AG09319 (cell line): ENCODE data around the gene HTT.
"Not testable (repeated sequence)": the region's sequence is repeated elsewhere in the genome, so short reads cannot be mapped to it uniquely, and the experiment has no call there.

Experiments used
- DNase-seq: peaks from one replicate; pipeline ENCODE4 v3.0.0-alpha.2; 2010; ENCODE audit warnings: low read depth; ENCODE audit errors: extremely low read depth
- CTCF ChIP-seq: IDR thresholded peaks from 2 replicates; pipeline ENCODE4 v1.5.1; 2011; ENCODE audit warnings: low read depth, mild to moderate bottlenecking, inconsistent platforms, low read length, moderate library complexity

Gene HTT

GRCh38 chr4:3046623-3047022 lies 27.9 kb upstream of the HTT start:
- DNase-seq, result no peak
- TF ChIP-seq CTCF, result no peak

- peak; percentile 80 for TF ChIP-seq CTCF
Measured at GRCh38 chr4:3047464-3048286, 26.8 kb upstream of the HTT start.

GRCh38 chr4:3051141-3051897 lies 23.2 kb upstream of the HTT start:
- DNase-seq, result not testable (repeated sequence)

More at GRCh38 chr4:3047464-3048286, 26.8 kb upstream of the HTT start:
- no peak for DNase-seq

GRCh38 chr4:3054169-3054759 lies 20.2 kb upstream of the HTT start:
- no peak for TF ChIP-seq CTCF
- no peak for DNase-seq

- no peak for DNase-seq
Measured at GRCh38 chr4:3059943-3060342, 14.5 kb upstream of the HTT start.

GRCh38 chr4:3060946-3061345 lies 13.5 kb upstream of the HTT start:
- no peak for TF ChIP-seq CTCF
- DNase-seq, result no peak

More at GRCh38 chr4:3059943-3060342, 14.5 kb upstream of the HTT start:
- TF ChIP-seq CTCF, result no peak

- TF ChIP-seq CTCF, result no peak
- no peak for DNase-seq
Measured at GRCh38 chr4:3062471-3062870, 12.0 kb upstream of the HTT start.
